GM19467 (cell line): ENCODE data around the gene ILRUN.
A peak's percentile ranks its signal among the peaks of the same experiment; 100 is the strongest.
"Not testable (repeated sequence)": the region's sequence is repeated elsewhere in the genome, so short reads cannot be mapped to it uniquely, and the experiment has no call there.

Source experiments
- ATAC-seq: cut with Tn5 transposase; IDR thresholded peaks from one replicate; pipeline ENCODE4 v1.9.1; 2021; ENCODE audit warnings: mild to moderate bottlenecking, moderate library complexity; ENCODE audit not compliant: unreplicated experiment

ILRUN gene

GRCh38 chr6:34697904-34698559 is 1.5 kb upstream of the ILRUN start:
- no peak for ATAC-seq

DNA sequence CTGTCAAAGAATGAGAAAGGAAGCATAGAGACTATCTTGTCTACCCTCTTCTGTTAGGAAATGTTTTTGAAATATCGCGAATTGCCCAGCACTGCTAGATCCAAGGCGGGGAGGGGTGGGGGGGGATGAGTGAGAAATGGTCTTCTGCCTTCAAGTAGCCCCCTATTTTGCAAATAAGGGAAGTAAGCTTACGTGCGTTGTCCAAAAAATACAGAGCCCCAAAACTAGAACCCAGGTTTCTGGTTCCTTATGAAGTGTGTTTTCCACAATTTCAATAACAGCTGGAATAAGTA is 923 bp upstream of the ILRUN start:
- no peak for ATAC-seq

GRCh38 chr6:34696189-34696738 is 303 bp downstream of the ILRUN start:
- peak; percentile 29 for ATAC-seq

- no peak for ATAC-seq
These were observed 808 bp downstream of the ILRUN start for GRCh38 chr6:34695729-34696188.

DNA sequence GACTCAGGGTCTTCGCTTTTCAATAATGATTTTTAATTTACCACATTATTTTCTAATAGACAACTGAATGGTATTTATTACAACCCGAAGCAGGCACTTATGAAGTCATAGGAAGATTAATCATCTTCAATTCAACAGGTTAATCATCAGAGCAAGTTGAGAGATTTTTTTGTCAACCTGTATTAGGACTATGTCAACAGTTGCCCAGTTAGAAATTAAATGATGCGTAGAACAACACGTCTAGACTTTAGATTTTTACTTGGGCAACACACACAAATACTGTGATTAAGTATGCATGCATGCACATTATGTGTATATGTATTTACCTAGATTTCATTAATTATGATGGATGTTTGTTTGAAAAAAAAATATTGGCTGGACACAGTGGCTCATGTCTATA is 4.3 kb downstream of the ILRUN start:
- ATAC-seq = no peak

DNA sequence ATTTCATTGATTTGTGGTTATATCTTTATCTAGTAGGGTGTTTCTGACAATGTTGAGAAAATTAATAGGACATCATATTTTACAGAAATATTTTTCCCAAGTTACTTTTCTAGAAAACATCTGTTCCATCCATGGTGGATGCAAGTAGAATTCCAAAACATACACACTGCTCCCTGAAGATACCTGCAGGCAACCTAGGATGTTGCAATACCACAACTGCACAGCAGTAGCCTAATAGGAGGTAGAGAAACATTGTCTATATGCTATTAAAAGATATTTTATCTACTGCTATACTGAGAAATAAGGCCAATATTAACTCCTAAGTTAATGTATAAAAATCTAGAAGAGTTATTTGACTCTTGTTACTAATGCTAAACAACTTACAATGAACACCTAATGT is 6.8 kb downstream of the ILRUN start:
- ATAC-seq = no peak

GRCh38 chr6:34688956-34689355 is 7.6 kb downstream of the ILRUN start:
- ATAC-seq = no peak

DNA sequence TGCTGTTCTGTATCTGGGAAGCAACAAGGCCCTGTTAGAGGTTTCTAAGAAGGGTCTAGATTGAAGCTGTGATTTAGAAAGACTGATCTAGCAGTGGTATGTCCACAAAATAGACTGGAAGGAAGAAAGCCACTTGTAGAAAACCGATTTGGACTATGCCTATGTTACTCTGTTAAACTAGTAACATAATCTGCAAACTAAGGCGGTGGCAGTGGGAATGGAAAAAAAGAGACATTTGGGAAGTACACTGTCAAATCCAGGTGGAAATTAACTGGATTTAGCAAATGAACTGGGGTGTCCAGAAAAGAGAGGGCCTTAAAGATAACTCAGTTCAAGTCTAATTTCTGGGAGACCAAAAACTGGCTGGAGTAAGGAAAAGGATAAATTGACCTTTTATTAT is 11.6 kb downstream of the ILRUN start:
- no peak for ATAC-seq

GRCh38 chr6:34684364-34684763 is 12.2 kb downstream of the ILRUN start:
- no peak for ATAC-seq

DNA sequence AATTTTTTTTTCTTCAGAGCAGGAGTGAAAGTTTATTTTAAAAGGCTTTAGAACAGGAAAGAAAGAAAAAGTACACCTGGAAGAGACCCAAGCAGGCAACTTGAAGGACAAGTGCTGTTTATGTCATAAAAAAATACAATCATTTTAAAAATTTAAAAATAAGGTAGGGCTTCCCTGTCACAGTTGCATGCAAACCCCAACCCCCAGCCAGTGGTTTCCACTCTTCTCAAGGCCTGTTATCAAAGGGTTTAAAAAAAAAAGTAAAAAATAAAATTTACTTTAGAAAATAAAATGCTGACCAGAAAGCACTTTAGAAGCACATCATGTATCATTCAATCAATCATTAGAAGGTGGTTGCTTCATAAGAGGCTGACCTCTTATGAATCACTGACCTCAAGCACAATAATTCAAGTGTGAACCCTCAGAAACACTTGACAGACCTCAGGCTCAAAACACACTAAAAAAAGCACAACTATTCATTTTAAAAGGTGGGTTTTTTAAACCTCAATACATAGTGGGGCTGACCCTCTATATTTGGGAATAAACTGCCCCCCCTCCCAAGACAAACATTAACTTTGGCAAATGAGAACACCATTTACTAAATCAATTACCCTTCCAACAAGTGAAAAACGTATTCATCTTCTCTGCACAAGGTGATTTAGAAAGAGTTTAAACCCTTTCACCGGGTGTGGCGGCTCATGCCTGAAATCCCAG is 15.6 kb downstream of the ILRUN start:
- peak; percentile 49 for ATAC-seq

DNA sequence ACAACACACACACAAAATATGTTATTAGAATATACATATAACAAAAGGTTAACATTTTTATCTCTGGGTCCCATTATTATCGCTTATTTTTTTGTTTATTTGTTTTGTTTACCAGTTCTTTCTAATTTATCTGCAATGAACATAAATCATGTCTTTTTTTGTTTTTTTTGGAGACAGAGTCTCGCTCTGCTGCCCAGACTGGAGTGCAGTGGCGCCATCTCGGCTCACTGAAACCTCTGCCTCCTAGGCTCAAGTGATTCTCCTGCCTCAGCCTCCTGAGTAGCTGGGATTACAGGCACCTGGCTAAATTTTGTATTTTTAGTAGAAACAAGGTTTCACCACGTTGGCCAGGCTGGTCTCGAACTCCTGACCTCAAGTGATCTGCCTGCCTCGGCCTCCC is 16.3 kb downstream of the ILRUN start:
- not testable (repeated sequence) for ATAC-seq

DNA sequence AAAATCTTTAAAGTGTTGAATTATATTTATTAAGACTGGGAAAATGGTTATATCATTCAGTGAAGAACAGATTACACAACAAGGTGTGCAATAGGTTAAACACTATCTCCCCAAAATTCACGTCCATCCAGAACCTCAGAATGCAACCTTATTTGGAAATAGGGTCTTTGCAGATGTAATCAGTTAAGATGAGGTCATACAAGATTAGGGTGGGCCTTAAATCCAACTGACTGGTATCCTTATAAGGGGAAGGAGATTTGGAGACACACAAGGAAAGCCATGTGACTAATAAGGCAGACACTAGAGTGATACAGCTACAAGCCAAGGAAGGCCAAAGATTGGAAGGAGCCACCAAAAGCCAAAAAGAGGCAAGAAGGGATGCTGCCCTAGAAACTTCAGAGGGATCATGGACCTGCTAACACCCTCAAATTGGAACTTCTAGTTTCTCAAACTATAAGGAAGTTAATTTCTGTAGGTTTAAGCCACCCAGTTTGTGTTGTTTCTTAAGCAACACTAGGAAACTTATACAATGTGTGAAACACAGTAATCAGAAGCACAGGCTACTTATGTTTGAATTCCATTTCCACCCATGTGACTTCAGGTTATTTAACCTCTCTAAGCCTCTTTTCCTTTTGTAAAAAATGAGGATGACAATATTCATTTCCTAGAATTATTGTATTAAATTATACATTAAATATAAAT is 16.9 kb downstream of the ILRUN start:
- no peak for ATAC-seq

DNA sequence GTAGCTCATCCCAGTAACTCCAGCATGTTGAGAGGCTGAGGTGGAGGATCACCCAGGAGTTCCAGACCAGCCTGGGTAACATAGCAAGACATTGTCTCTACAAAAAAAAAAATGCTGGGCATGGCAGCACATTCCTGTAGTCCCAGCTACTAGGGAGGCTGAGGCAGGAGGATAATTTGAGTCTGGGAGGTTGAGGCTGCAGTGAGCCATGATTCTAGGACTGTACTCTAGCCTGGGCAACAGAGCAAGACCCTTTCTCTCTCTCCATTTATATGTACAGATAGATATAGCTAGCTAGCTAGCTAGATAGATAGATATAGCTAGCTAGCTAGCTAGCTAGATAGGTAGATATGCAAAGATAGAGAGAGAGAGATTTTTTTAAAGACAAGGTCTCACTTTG is 20.4 kb downstream of the ILRUN start:
- no peak for ATAC-seq

GRCh38 chr6:34674930-34675329 is 21.6 kb downstream of the ILRUN start:
- not testable (repeated sequence) for ATAC-seq

- no peak for ATAC-seq
These were observed 22.3 kb downstream of the ILRUN start for GRCh38 chr6:34674268-34674639.

- ATAC-seq = no peak
These were observed 23.5 kb downstream of the ILRUN start for GRCh38 chr6:34673064-34673463.

DNA sequence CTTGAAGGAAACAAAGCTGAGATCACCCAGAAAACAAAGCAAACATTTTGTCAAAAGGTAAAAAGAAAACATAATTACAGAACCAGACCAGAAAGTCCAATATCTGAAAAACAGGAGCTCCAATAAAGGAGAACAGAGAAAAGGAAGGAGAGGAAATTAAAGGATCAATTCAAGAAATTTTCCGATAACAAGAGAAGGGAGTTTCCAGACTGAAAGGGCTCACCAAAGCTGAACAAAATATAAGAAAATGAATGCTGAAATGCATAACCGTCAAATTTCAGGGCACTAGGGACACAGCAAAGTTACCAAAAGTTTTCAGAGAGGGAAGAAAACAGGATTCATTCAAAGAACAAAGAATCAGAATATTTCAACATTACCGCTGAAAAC is 23.9 kb downstream of the ILRUN start:
- no peak for ATAC-seq

GRCh38 chr6:34671801-34672656 is 24.5 kb downstream of the ILRUN start:
- peak; percentile 62 for ATAC-seq

DNA sequence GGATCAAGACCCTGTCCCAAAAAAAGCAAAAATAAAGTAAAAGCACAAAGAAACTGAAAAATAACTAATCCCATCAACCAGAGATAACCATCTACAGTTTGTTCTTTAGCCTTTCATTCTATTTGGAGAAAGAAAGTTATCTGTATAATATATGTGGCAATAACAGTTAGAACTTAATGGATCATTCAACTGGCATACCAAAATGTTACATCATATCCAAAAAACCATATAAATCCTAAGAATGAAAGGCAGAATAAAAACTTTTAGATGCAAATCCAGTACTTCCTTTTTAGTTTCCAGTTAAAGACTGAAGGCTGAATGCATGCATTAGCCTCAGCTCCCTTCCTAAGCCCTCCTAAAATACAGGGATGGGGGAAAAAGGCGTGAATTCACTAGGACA is 25.2 kb downstream of the ILRUN start:
- ATAC-seq = no peak

DNA sequence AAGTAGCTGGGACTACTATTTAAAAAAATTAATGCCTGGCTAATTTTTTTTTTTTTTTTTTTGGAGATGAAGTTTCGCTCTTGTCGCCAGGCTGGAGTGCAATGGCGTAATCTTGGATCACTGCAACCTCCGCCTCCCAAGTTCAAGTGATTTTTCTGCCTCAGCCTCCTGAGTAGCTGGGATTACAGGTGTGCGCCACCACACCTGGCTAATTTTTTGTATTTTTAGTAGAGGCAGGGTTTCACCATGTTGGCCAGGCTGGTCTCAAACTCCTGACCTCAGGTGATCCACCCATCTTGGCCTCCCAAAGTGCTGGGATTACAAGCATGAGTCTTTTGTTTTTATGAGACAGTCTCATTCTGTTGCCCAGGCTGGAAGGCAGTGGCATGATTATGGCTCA is 27.8 kb downstream of the ILRUN start:
- not testable (repeated sequence) for ATAC-seq
